Suprapubic skin (tissue), 3 donors: ENCODE results near the gene LRP6.

Experiments used
- POLR2A ChIP-seq, 2 donors: fragments of 450-650 bp; IDR thresholded peaks; one replicate each; pipeline ENCODE4 v1.6.1; 2017; ENCODE audit warnings: antibody characterized with exemption in 2 of 2, mild to moderate bottlenecking in 2 of 2, moderate library complexity in 2 of 2
- TF ChIP-seq, protein P1 (sequence below), 2 donors: fragments of 200-600 bp in 1 of 2; fragments of 450-650 bp in 1 of 2; sonication (generic) in 1 of 2; IDR thresholded peaks; one replicate each; pipeline ENCODE4 v1.5.1; 2016 to 2019; ENCODE audit warnings: antibody characterized with exemption in 2 of 2, mild to moderate bottlenecking in 1 of 2, moderate library complexity in 1 of 2

DNA sequence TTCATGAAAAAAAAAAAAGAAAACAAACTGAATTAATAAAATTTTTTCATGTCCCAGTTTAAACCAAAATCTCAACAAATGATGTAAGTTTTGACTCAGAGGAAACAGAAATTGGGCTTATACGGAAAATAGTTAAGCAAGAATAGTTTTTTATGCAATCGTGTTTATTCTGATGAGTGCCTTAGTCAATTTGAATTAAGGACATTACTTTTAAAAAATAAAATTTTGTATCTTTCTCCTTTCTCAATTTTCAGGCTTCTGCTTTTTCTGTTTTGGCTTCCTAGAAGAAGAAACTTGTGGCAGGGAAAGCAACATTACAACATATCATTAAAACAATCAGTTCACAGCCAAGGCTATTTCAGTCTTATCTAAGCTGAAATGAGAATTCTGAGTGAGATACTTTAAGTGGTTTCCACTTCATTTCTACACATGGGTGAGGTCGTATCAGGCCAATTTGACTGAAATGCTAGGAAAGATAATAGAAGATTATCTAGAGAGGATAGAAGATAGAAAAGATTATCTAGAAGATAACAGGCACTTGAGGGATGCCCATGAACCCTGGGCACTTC is 143.7 kb downstream of the LRP6 start:
- no peak for TF ChIP-seq POLR2A (IDR thresholded peaks at IDR 0.05)
- TF ChIP-seq, protein P1, sequence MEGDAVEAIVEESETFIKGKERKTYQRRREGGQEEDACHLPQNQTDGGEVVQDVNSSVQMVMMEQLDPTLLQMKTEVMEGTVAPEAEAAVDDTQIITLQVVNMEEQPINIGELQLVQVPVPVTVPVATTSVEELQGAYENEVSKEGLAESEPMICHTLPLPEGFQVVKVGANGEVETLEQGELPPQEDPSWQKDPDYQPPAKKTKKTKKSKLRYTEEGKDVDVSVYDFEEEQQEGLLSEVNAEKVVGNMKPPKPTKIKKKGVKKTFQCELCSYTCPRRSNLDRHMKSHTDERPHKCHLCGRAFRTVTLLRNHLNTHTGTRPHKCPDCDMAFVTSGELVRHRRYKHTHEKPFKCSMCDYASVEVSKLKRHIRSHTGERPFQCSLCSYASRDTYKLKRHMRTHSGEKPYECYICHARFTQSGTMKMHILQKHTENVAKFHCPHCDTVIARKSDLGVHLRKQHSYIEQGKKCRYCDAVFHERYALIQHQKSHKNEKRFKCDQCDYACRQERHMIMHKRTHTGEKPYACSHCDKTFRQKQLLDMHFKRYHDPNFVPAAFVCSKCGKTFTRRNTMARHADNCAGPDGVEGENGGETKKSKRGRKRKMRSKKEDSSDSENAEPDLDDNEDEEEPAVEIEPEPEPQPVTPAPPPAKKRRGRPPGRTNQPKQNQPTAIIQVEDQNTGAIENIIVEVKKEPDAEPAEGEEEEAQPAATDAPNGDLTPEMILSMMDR (IDR thresholded peaks at IDR 0.05), result no peak
